GM18507 (cell line): ENCODE measurements around the gene TIGD6.

Experiments
- DNase-seq: peaks from one replicate; pipeline ENCODE4 v3.0.0; 2011; ENCODE audit warnings: low read depth; ENCODE audit not compliant: insufficient read length; ENCODE audit errors: extremely low spot score
- FAIRE-seq: peaks from 2 replicates; lab custom pipeline; 2011; peaks lifted over from hg19 to GRCh38; lab: Jason Lieb, UNC

The TIGD6 gene

DNA sequence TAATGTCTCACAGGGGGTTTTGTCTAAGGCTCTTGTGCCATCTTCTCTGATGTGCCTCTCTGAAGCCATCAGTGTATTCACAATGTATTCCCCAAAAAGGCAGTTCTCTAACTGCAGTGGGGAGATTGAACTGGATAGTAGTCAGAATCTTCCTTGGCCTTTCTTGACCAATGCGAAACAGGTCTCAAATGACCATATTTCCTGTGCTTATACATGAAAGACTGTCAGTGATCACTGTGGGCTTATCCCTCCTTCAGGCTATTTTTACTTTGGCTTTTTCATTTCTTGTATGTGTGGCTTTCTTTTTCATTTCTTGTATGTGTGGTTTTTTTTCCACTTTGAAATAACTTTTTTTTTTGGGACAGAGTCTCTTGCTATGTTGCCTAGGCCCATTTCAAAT, 19.8 kb upstream of the TIGD6 start:
- FAIRE-seq, result no peak
- no peak for DNase-seq

DNA sequence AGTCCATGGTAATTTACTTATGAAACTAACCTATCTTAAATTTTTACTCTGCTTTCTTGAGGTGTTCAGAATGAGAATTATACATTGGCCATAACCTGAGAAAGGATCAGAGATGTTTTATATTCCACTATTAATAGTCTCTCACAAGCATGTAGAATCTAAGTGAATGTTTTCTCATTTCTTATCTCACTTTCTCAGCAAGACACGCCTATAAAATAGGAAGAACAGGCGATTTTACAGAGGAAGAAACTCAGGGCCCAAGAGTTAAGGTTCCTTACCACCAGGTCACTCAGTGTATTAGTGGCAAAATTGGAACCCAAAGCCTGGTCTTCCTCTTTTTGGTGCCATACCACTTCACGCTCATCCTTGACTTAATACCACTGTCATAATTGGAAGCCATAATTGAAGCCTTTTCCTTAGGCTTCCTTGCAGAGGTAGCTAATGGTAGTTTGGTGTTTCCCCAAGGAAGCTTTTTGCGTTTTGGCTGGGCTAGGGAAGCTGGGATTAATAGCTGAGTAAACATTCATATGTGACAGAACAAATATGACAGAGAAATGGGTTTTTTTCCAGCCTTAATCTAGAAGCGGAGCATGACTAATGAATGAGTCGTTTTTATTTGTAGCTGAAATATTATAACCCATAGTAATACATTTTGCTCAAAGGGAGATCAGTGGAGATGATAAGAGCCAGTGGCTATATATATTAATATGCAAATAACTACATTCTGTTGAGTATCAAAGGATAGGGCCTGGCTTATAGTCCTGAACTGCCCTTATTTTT, 17.0 kb upstream of the TIGD6 start:
- no peak for FAIRE-seq
- no peak for DNase-seq

DNA sequence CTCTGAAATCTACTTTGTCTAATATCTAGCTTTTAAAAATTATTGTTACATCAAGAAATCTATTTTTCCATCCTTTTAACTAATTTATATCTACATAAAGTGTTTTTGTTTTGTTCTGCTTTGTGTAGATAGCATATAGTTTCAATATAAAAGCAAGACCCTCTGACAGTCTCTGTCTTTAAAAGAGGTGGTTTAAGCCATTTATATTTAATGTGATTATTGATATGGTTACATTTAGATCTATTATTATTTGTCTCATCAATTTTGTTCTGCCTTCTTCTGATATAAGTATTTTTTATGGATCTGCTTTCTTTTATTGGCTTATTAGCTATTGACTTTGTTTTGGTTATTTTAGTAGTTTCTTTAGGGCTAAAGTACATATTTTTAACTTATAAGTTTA, 16.1 kb upstream of the TIGD6 start:
- FAIRE-seq (no peak), DNase-seq (no peak)

DNA sequence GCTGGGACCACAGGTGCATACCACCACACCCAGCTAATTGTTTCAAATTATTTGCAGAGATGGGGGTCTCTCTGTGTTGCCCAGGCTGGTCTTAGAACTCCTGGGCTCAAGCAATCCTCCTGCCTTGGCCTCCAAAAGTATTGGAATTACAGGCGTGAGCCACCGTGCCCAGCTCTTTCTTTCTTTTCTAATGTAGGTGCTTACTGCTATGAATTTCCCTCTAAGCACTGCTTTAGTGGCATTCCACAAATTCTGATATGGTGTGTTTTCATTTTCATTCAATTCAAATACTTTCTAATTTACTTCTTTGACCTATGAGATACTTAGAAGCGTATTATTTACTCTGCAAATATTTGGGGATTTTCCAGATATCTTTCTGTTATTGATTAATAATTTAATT, 15.0 kb upstream of the TIGD6 start:
- FAIRE-seq (no peak), DNase-seq (no peak)

DNA sequence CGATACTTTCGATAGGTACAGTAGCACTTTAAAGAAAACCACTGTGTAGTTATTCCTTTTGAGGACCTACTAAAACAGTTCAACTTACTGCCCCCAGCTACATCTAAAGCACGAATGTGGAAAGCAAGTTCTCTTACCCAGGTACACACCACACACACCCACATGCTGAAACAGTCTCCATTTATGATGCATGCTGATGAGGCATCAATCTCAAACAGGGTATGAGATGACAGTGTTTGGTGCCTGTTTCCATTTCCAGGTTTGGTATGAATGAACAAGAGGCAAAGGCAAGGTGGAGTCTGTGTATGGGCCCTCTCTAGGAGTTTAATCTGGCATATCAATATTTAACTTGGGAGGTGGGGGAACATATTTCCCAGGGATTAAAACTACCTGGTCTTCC, 14.0 kb upstream of the TIGD6 start:
- DNase-seq (no peak), FAIRE-seq (no peak)

DNA sequence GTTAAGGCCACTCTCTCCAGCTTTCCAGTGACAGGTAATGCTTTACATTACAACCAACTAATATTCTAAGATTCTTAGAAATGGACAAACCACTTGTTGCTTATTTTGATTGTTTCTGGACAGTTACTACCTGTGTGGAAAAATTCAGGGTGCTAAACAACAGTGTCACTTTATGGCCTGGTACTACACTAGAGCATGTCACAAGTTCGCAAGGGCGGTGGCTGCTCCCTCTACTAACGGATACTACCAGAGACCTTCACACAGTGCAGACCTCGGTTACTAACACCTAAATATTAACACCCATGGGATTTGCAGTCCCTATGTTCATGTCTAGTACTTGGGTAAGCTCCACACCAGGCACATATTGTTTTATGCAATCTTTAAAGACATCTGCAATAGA, 13.5 kb upstream of the TIGD6 start:
- FAIRE-seq (no peak), DNase-seq (no peak)

DNA sequence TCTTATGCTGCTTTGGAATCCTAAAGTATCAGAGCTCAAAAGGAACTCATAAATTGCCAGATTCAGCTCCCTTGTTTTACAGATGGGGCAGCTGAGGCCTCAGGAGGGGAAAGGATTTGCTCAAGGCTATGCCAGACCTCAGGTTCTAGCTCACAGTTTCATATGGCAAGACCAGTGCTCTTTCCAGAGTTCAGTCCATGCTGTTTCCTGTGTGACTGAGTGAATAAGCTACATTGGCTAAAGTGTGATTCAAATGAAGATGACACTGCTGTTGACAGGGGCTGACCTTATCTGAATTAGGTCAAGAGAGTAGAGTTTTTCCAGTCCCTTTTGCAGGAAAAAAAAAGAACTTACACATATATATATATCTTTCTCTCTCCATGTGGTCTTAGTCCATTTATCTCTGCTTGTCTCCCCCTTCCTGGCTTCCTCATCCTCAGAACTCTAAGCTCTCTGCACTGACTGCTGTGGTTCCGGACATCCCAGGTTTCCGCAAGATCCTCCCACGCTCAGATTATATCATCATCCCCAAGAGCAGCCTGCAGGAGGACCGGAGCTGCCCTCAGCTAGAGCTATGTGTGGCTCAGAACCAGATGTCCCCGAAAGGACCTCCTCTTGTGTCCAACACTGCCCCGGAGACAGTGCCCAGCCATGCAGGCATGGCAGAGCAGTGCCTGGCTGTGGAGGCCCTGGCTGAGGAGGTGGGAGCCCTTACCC, 9.4 kb upstream of the TIGD6 start:
- FAIRE-seq (no peak), DNase-seq (no peak)

DNA sequence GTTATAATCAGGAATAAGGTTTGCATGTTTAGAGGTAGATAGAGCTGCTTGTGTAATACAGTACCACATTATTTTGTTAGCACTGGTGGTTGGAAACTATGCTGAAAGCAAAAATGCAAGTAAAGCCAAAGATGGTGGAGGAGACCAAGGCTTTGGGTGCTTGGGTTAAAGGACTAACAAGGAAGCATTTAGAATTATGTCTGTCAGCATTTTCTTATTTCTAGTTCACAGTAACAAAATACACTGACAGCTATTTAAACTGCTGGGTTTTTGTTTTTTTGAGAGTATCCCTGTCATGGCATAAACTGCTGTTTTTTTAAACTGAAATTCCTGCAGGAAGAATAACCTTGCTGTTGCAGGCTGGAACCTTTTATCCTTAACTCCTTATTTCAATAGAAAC, 6.6 kb upstream of the TIGD6 start:
- DNase-seq, result no peak
- no peak for FAIRE-seq

DNA sequence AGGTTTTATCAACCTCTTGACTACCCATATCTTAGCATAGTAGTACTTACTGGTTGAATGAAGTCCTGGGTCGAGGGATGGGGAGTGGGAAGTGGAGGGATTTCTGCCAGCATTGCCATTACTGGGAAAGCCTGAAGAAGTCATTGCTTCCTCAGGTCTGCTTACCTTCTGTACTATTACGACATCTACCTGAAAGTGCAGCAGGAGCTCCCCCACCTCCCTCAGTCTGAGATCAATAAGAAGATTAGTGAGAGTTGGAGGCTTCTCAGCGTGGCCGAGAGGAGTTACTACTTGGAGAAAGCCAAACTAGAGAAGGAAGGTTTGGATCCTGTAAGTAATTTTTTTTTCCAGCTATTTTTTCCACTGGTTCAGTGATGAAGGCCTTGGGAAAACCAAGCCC, 5.9 kb upstream of the TIGD6 start:
- DNase-seq (no peak), FAIRE-seq (no peak)

DNA sequence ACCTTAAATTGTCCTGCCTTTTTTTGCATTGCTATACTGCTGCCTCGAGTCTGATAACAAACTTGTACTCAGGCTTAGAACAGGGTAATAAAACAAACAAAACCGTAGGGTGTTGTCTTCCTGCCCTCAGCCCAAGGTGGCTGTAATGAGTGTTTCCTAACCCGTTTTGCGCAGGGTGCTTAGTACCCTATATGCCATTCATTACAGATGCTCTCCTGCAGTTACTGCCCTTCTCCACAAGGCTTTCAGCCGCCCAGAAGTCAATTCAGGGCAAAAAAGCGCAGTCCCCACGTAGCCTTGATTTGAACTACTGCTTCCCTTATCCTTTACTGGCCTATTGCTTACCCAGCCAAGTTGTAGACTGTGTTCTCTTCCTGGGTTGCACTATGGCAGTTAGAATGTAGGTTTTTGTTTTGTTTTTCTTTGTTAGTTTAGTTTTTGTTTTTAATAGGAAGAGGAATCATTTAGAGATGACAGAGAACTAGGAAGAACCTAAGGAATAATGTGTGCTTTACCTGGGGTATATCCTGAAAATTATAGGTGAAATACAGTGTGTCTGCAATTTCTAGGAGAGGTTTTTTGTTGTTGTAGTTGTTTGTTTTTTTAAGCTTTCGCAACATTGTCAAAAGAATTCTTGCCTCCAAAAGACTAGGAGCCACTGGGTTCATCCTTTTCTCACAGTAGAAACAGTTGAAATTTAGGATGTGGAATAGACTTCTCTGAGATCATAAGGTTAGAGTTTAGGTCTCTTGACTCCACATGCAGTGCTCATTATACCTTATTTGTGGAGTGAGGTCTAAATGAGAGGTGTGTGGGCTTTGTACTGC, 1.4 kb upstream of the TIGD6 start:
- FAIRE-seq (peak; percentile 90), DNase-seq (peak; percentile 54)

DNA sequence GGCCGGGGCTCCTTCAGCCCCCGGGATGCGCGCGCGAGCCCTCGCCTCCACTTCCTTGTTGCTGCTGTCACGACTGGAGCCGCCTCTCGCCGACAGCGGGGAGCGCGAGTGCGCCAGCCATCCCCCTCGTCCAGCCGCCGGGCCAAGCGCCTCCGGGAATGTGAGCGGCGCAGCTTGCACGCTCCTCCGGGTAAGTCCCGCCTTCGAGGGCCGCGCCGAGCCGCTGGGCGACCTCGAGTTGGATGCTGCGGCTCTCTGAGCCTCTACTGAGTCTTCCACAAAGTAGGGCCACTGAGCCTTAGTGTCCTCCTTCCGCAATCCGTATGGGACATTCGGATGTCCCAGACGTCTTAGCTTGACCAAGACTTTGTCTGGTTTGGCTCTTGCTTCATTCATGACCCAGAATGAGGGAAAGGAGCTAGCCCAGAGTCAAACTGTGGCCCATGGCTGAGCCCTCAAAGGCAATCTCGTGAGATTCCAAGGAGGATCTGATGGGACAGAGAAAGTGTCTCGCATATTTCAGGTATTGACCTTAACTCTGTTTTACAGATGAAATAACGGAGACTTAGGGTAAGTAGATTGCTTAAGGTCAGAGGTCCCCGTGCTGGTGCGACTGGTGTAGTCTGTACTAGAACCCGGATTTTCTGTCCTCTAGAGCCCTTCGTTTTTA, 671 bp upstream of the TIGD6 start:
- DNase-seq, result no peak
- FAIRE-seq, result no peak

DNA sequence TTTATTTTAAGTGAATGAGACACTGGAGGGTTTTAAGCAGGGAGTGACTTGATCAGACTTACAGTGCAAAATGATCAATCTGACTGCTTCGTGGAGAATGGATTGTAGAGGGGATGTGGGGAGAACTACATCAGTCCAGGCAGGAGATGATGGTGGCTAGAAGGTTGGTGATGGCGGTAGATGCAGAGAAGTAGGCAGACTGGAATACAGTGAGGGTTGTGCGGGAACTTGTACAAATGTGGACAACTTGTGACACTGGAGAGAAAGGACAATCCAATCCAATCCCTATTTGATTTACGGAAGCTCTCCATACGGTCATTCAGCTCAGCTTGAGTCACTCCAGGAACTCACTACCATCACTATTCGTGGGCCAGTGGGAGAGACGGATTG, 593 bp downstream of the TIGD6 start:
- FAIRE-seq, result no peak
- no peak for DNase-seq

DNA sequence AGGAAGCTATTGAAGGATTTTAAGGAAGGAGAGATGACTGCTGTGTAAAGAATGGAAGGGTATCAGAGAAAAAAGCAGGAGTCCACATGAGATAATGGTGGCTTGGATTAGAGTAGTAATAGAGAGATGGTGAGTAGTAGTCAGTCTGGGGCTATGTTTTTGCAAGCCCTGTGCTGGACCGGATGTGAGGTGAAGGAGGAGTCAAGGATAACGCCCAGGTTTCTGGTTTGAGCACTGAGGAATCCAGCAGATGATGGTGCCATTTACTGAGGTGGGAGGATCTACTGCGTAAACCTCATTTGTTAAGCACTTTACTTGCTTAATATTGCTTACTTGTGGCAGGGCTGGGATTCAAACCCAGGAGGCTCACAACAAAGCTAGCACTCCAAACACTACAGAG, 1.1 kb downstream of the TIGD6 start:
- DNase-seq (no peak), FAIRE-seq (no peak)

DNA sequence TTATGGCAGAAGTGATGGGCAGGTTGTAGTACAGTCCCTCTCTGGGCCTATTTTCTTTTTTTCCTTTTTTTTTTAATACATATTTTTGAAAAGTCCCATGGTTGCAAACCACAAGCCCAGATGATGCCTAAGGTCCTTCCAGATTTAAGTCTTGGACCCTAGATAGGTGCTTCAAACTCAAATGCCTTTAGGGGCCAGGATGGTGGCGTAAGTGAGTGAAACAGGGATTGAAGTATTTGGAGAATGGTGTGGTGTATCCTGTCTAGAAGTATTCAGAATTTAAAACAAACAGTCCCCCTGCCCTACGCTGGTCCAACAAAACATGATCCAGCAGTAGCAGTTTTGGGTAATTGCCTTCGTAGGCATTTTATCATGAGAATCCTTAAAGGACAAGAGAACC, 2.2 kb downstream of the TIGD6 start:
- no peak for DNase-seq
- no peak for FAIRE-seq

DNA sequence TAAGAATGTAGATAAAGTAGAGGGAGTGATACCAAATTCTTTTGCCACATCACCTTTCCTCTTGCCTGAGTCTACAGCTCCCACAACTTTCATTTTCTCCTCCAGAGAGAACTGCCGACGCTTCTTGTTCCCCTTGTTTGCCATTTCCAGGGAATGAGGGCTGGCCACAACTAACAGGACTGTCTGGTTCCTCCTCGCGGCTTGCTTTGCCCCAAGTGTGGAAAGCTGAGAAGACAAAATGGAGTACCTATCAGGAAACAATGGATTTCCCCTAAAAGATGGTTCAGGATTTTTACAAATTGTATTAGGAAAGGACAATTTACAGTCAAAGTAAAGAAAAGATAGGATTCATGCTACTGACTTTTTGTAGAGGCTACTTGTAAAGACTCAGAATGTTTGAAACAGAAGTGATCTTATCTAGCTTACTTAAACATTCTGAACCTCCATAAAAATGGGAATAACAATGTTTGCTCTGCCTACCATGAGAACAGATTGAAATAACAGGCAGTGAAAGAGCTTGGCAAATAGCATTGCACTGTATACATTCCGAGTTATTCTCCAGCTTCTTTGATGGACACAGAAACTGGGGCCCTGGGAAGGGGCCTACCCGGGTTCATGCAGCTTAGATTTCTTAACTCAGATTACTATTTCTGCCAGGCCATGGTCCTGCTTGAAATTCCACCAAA, 4.1 kb downstream of the TIGD6 start:
- DNase-seq, result no peak
- FAIRE-seq, result no peak

DNA sequence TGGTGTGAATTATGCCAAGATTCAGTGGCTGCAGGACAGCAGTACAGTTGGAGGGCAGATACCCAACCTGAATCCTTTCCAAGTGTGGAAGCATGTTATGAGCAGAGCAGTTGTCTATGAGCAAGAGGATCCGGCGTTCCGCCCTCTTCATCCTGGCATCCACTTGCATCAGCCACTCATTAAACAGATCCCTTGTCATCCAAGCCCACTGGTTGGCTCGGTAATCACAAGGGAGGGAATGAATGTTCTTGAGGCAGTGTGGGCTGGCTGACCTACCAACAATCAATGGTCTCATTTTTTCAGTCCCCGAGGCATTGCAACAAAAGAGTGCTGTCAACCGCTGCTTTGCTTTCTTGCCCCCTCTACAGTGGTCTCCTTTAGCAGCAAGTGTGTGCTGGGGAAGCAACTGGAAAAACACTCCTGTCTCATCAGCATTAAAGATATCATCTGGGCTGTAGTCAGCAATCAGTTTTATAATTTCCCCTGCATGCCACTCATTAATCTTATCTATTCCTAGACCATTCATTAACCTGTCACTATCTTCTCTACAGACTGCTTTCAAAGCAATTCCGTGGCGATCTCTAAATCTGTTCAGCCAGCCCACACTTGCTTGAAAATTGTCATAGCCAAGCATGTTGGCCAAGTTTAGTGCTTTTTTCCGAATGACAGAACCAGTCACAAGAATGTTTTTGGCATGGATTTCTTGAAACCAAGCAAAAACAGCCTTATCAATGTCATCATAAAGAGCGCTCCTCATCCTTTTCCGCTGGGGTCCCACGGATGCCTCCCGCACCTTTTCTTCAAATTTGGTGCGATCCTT, 4.9 kb downstream of the TIGD6 start:
- no peak for DNase-seq

DNA sequence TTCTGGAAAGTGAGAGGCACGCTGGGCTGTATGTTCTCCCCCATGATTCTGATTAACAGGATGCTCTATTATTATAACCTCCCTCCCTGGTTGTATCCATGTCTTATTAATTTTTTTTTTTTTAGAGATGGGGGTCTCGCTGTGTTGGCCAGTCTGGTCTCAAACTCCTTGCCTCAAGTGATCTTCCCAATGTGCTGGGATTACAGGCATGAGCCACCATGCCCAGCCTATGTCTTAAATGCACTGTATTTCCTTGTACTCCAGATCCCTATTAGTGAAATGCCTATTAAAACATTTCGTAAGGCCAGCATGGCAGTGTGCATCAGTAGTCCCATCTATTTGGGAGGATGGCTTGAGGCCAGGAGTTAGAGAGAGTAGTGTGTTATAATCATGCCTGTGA, 7.0 kb downstream of the TIGD6 start:
- DNase-seq (no peak), FAIRE-seq (no peak)

More for the DNA sequence above, 4.9 kb downstream of the TIGD6 start:
- no peak for FAIRE-seq

DNA sequence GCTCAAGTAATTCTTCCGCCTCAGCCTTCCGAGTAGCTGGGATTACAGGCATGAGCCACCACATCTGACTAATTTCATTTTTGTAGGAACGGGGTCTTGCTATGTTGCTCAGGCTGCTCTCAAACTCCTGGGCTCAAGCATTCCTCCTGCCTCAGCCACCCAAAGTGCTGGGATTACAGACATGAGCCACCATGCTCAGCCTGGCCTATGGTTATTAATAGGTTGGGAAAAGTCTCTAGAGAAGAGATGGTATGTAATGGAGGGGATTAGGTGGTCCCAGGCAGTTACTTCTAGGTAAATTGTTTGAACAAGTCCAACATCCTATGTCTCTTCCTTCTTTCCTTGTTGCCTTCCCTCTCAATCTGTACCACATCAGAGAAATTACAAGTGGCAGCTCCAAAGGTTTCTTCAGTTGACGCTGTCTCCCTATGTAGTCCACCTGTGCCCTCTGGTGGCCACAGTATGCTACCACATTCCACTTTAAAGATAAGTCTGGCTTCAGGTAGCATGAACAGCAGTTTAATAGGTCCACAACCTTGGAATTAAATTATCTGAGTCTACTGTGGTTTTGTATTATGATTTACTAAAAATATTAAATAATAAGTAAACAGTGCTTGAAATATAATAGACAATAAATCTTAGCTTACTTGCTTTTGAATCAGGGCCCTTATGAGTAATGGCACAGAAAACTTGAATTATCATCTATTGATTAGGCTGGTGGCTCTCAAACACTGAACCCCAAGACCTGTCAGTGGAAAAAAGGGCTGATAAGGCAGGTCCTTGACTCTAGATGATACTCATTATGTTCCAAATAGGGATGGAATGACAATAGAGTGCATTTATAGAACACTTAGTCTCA, 9.7 kb downstream of the TIGD6 start:
- DNase-seq, result peak; percentile 37
- peak; percentile 85 for FAIRE-seq
